ENCODE data around the gene ZHX3. TPM values are rescaled to one million over a fixed set of nuclear protein-coding genes. Genes with fewer than 3 reads are reported as not detected.

The ZHX3 gene
- total RNA-seq, 1 donor from 2014 or later = 34.5 TPM

GRCh38 chr20:41178495-41178894 is 139.0 kb downstream of the ZHX3 start:
- no peak for TF ChIP-seq CTCF (IDR thresholded peaks at IDR 0.05)
- no peaks in the 10 kb centered on the region for H3K27me3 ChIP-seq (ENCODE audit: low read depth)
- no peaks in the 10 kb centered on the region for H3K9me3 ChIP-seq
- ATAC-seq (no peak), DNase-seq (no peak)
- H3K27ac ChIP-seq = peak overlapping the region; percentile 25
- H3K36me3 ChIP-seq = peaks cover 52% of the 10 kb centered on the region
- H3K4me1 ChIP-seq = peaks cover 35% of the 10 kb centered on the region
- intact Hi-C loops (cut with DNase I) = no loop called here
- H3K4me3 ChIP-seq = no peak overlapping the region

DNA sequence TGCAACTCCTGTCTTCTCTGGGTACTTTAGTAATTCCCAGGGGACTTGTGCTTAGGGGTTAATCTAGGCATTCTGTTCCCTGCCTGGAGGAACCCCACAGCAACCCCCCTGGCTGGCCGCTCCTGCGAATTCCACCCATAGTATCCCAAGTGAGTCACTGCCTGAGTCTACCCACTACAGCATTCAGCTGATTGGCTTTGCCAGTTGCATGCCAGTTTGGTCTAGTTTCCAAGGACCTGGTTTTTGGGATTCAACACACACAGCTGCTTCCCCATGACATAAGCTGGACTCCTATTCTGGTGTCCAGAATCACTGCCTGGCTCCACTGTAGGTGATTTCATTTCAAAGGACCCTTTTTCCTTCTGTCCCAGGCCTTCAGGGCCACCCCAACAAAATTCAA is 139.9 kb downstream of the ZHX3 start:
- Histone ChIP-seq H3K4me3 (no peak overlapping the region), H3K27me3 (ENCODE audit: low read depth) (no peaks in the 10 kb centered on the region), H3K4me1 (peaks cover 44% of the 10 kb centered on the region), H3K9me3 (no peaks in the 10 kb centered on the region), H3K36me3 (peaks cover 52% of the 10 kb centered on the region), H3K27ac (peak overlapping the region; percentile 53)
- intact Hi-C loops (cut with DNase I) = no loop called here
- no peak for TF ChIP-seq CTCF (IDR thresholded peaks at IDR 0.05)
- no peak for DNase-seq
- peak; percentile 47 to 74 for ATAC-seq

GRCh38 chr20:41176711-41177552 is 140.6 kb downstream of the ZHX3 start:
- no peak for DNase-seq
- H3K4me1 ChIP-seq = peaks cover 51% of the 10 kb centered on the region
- intact Hi-C loops (cut with DNase I) = no loop called here
- H3K9me3 ChIP-seq = no peaks in the 10 kb centered on the region
- H3K27me3 ChIP-seq (ENCODE audit: low read depth) = no peaks in the 10 kb centered on the region
- H3K4me3 ChIP-seq = no peak overlapping the region
- H3K27ac ChIP-seq = peak overlapping the region; percentile 53
- no peak for ATAC-seq
- H3K36me3 ChIP-seq = peaks cover 52% of the 10 kb centered on the region
- TF ChIP-seq CTCF (IDR thresholded peaks at IDR 0.05) = no peak

DNA sequence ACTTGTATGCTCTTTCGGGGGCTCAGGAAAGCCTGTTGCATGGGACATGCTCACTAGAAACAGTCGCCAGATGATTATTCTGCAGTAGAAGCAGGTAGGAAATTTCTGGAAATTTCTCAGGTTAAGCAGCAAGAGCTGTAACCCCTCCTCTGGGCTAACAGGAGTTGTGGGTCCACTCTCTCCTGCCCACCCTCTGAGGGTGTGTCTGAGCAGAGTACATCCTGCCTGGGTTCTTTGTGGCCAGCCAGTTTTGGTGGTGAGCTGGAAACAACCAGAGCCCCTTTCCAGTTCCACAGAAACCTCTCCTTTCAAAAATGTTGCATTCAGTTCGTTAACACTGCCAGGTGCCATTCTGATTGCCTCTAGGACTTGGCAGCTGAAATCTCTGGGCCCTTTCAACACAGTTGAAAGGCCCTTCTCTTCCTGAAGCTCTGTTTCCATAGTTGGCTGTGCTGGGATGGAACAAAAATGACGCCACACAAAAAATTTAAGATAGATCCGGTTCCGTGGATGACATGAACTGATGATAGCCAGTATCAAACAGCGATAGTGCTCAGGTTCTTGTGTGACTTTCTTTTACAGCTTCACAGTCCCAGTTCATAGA is 141.7 kb downstream of the ZHX3 start:
- Histone ChIP-seq H3K36me3 (peaks cover 63% of the 10 kb centered on the region), H3K9me3 (no peaks in the 10 kb centered on the region), H3K4me1 (peaks cover 55% of the 10 kb centered on the region), H3K4me3 (no peak overlapping the region), H3K27ac (peak overlapping the region; percentile 68), H3K27me3 (ENCODE audit: low read depth) (no peaks in the 10 kb centered on the region)
- TF ChIP-seq CTCF (IDR thresholded peaks at IDR 0.05) = no peak
- DNase-seq = no peak
- intact Hi-C loops (cut with DNase I) = no loop called here
- ATAC-seq = no peak

DNA sequence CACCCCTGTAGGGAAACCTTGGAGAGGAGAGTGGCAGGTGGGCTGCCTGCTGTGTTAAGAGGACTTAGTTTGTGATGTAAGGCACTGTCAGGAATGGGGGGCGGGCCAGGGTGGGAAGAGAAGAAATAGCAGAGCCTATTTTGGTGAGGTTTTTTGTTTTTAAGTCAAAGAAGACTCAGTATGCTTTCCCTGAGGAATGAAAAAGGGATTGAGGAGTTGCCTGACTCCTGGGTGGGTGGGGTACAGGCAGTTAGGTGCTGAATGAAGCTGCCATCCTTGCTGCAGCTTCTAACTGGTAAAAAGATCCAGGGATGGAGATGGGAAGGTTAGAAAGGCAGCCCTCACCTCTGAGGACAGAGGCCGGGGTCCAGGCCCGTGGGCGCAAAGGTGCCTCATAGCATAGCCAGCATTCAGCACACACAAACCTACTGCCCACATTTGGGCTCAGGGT is 142.3 kb downstream of the ZHX3 start:
- ATAC-seq = no peak
- no peaks in the 10 kb centered on the region for H3K27me3 ChIP-seq (ENCODE audit: low read depth)
- H3K27ac ChIP-seq = peak overlapping the region; percentile 68
- H3K4me1 ChIP-seq = peaks cover 49% of the 10 kb centered on the region
- no peak overlapping the region for H3K4me3 ChIP-seq
- peaks cover 69% of the 10 kb centered on the region for H3K36me3 ChIP-seq
- intact Hi-C loops (cut with DNase I) = no loop called here
- no peaks in the 10 kb centered on the region for H3K9me3 ChIP-seq
- DNase-seq = no peak
- TF ChIP-seq CTCF (IDR thresholded peaks at IDR 0.05) = no peak
